Right ventricle myocardium inferior (tissue), 1 donor: Measurements from ENCODE around the gene SDK2. TPM values are rescaled to one million over a fixed set of nuclear protein-coding genes. Genes with fewer than 3 reads are reported as not detected.
"Not testable (repeated sequence)": the region's sequence is repeated elsewhere in the genome, so short reads cannot be mapped to it uniquely, and the experiment has no call there.

Experiments
- ATAC-seq: fragments of 200-7000 bp; cut with Tn5 transposase; one replicate; pipeline ENCODE4 v1.9.1; 2020; ENCODE audit warnings: mild to moderate bottlenecking, moderate library complexity
- DNase-seq: peaks from one replicate; pipeline ENCODE4 v3.0.0; 2021; ENCODE audit errors: missing footprints
- intact Hi-C: fragments of 100-400 bp; cut with DNase I; formaldehyde crosslinking; loops from one replicate; pipeline ENCODE4 v1.11.0; 2022
- total RNA-seq: library from RNA; stranded (reverse); fragmentation: NEBNext Ultra II Directional; extraction: Animal tissue kit (Norgen Biotek cat#: 25700); gene quantifications from one replicate; pipeline ENCODE4 v1.2.1, GENCODE V29; 2021
- donor health status: DM: no; HTN: yes; CAD: no; lungs with severe emphysema.

The SDK2 gene
- total RNA-seq, 1 donor from 2014 or later, result 1.6 TPM

GRCh38 chr17:73324711-73325526 lies 319.3 kb downstream of the SDK2 start:
- intact Hi-C loops, result no loop called here

GRCh38 chr17:73324160-73324475 lies 320.1 kb downstream of the SDK2 start:
- intact Hi-C loops, result no loop called here
- ATAC-seq, result peak; percentile 41
- DNase-seq, result peak; percentile 65

More at GRCh38 chr17:73324711-73325526, 319.3 kb downstream of the SDK2 start:
- DNase-seq, result peak; percentile 51
- ATAC-seq, result no peak

- ATAC-seq (no peak), DNase-seq (peak; percentile 41)
- intact Hi-C loops, result no loop called here
These were observed 320.7 kb downstream of the SDK2 start for GRCh38 chr17:73323409-73324159.

GRCh38 chr17:73320601-73321264 lies 323.5 kb downstream of the SDK2 start:
- intact Hi-C loops, result loop anchor here (2.0 kb wide), 1 partner anchor 36 kb away; no protein-coding TSS in a partner anchor
- ATAC-seq, result no peak
- DNase-seq, result no peak

GRCh38 chr17:73319766-73320165 lies 324.5 kb downstream of the SDK2 start:
- DNase-seq, result no peak
- ATAC-seq, result no peak
- intact Hi-C loops, result loop anchor here (2.0 kb wide), 1 partner anchor 37 kb away; no protein-coding TSS in a partner anchor

GRCh38 chr17:73318836-73319235 lies 325.4 kb downstream of the SDK2 start:
- DNase-seq (no peak), ATAC-seq (no peak)
- intact Hi-C loops, result no loop called here

- DNase-seq (no peak), ATAC-seq (no peak)
- intact Hi-C loops, result no loop called here
These were observed 325.8 kb downstream of the SDK2 start for GRCh38 chr17:73318427-73318813.

- ATAC-seq (peak; percentile 61), DNase-seq (no peak)
- intact Hi-C loops, result no loop called here
These were observed 326.5 kb downstream of the SDK2 start for GRCh38 chr17:73317513-73318426.

GRCh38 chr17:73316919-73317505 lies 327.2 kb downstream of the SDK2 start:
- ATAC-seq (no peak), DNase-seq (no peak)

GRCh38 chr17:73315471-73315870 lies 328.8 kb downstream of the SDK2 start:
- no peak for DNase-seq
- intact Hi-C loops, result no loop called here
- no peak for ATAC-seq

More at GRCh38 chr17:73316919-73317505, 327.2 kb downstream of the SDK2 start:
- intact Hi-C loops, result no loop called here

- DNase-seq, result no peak
- no peak for ATAC-seq
- intact Hi-C loops, result loop anchor here (2.0 to 5.0 kb wide), 4 partner anchors 36 to 121 kb away; partner anchors contain the start of genes COG1 and CPSF4L
These were observed 330.6 kb downstream of the SDK2 start for GRCh38 chr17:73313526-73314127.

GRCh38 chr17:73312887-73313286 lies 331.4 kb downstream of the SDK2 start:
- intact Hi-C loops, result loop anchor here (2.0 to 5.0 kb wide), 4 partner anchors 36 to 121 kb away; partner anchors contain the start of genes COG1 and CPSF4L
- ATAC-seq, DNase-seq: not testable (repeated sequence)

- peak; percentile 97 for DNase-seq
- intact Hi-C loops, result loop anchor here (2.0 to 5.0 kb wide), 5 partner anchors 35 to 120 kb away; partner anchors contain the start of genes COG1 and CPSF4L
- ATAC-seq, result peak; percentile 92
These were observed 332.2 kb downstream of the SDK2 start, which contains the start of gene CDC42EP4 for GRCh38 chr17:73311781-73312641. Gene CDC42EP4, minus strand, starts transcription at chr17:73312001. Its CDS starts 25,501 bp downstream, at chr17:73286500.

- intact Hi-C loops, result loop anchor here (2.0 to 5.0 kb wide), 4 partner anchors 34 to 119 kb away; partner anchors contain the start of genes COG1 and CPSF4L
- DNase-seq (no peak), ATAC-seq (peak; percentile 8)
These were observed 332.8 kb downstream of the SDK2 start for GRCh38 chr17:73311428-73311780.

- intact Hi-C loops, result loop anchor here (2.0 to 5.0 kb wide), 5 partner anchors 17 to 118 kb away; partner anchors contain the start of genes COG1 and CPSF4L
- DNase-seq (no peak), ATAC-seq (no peak)
These were observed 334.3 kb downstream of the SDK2 start for GRCh38 chr17:73309727-73310596.
